H9 (cell line): ENCODE data around the gene PARD3. TPM values are rescaled to one million over a fixed set of nuclear protein-coding genes. Genes with fewer than 3 reads are reported as not detected.
A peak's percentile ranks its signal among the peaks of the same experiment; 100 is the strongest.

Source experiments
- DNase-seq: peaks from one replicate; pipeline ENCODE4 v3.0.0-alpha.2; 2017
- H2AFZ ChIP-seq: one replicate; pipeline ENCODE4 v1.6.1; 2013; ENCODE audit warnings: mild to moderate bottlenecking, low read length, control low read depth, moderate library complexity
- H2AK5ac ChIP-seq: 2 replicates; pipeline ENCODE4 v1.6.1; 2013; ENCODE audit warnings: low read length, control low read depth, mixed read lengths; ENCODE audit not compliant: insufficient read length
- H2BK120ac ChIP-seq: one replicate; pipeline ENCODE4 v1.6.1; 2013; ENCODE audit warnings: low read depth, mild to moderate bottlenecking, low read length, control low read depth, inconsistent platforms; ENCODE audit not compliant: poor library complexity, severe bottlenecking
- H2BK12ac ChIP-seq: 2 replicates; pipeline ENCODE4 v1.6.1; 2013; ENCODE audit warnings: low read length, control low read depth, mixed read lengths, low read depth; ENCODE audit not compliant: insufficient read length
- H2BK15ac ChIP-seq: 2 replicates; pipeline ENCODE4 v1.6.1; 2013; ENCODE audit warnings: low read depth, low read length, control low read depth
- H2BK20ac ChIP-seq: one replicate; pipeline ENCODE4 v1.6.1; 2013; ENCODE audit warnings: low read depth, mild to moderate bottlenecking, low read length, control low read depth, inconsistent platforms; ENCODE audit not compliant: poor library complexity, severe bottlenecking
- H2BK5ac ChIP-seq: 2 replicates; pipeline ENCODE4 v1.6.1; 2013; ENCODE audit warnings: low read length, control low read depth, mixed read lengths; ENCODE audit not compliant: insufficient read length
- H3K14ac ChIP-seq: 2 replicates; pipeline ENCODE4 v1.6.1; 2013; ENCODE audit warnings: low read length, control low read depth; ENCODE audit not compliant: insufficient read depth
- H3K18ac ChIP-seq: 2 replicates; pipeline ENCODE4 v1.6.1; 2013; ENCODE audit warnings: low read depth, mild to moderate bottlenecking, mixed read lengths, low read length, control low read depth; ENCODE audit not compliant: insufficient read length
- H3K23ac ChIP-seq: 2 replicates; pipeline ENCODE4 v1.6.1; 2013; ENCODE audit warnings: low read length, control low read depth, mixed read lengths, low read depth; ENCODE audit not compliant: insufficient read length
- H3K23me2 ChIP-seq: 2 replicates; pipeline ENCODE4 v1.6.1; 2013; ENCODE audit warnings: low read depth, mild to moderate bottlenecking, mixed read lengths, low read length, control low read depth; ENCODE audit not compliant: insufficient read length, poor library complexity, severe bottlenecking
- H3K27ac ChIP-seq: 2 replicates; pipeline ENCODE4 v1.5.1; 2013; ENCODE audit warnings: low read length, control low read depth, mixed read lengths, low read depth; ENCODE audit not compliant: insufficient read length
- H3K27me3 ChIP-seq: 2 replicates; pipeline ENCODE4 v1.6.1; 2013; ENCODE audit warnings: low read length, control low read depth, inconsistent platforms; ENCODE audit not compliant: insufficient read depth
- H3K4ac ChIP-seq: 2 replicates; pipeline ENCODE4 v1.6.1; 2013; ENCODE audit warnings: low read depth, mild to moderate bottlenecking, control low read depth, inconsistent platforms, low read length, moderate library complexity
- H3K4me1 ChIP-seq: 2 replicates; pipeline ENCODE4 v1.6.1; 2013; ENCODE audit warnings: low read length, control low read depth, inconsistent platforms; ENCODE audit not compliant: insufficient read depth
- H3K4me2 ChIP-seq: 2 replicates; pipeline ENCODE4 v1.6.1; 2013; ENCODE audit warnings: low read length, control low read depth, mixed read lengths; ENCODE audit not compliant: insufficient read length, insufficient read depth
- H3K56ac ChIP-seq: 2 replicates; pipeline ENCODE4 v1.6.1; 2013; ENCODE audit warnings: low read depth, mild to moderate bottlenecking, mixed read lengths, low read length, control low read depth; ENCODE audit not compliant: insufficient read length
- H3K79me1 ChIP-seq: 2 replicates; pipeline ENCODE4 v1.6.1; 2013; ENCODE audit warnings: low read depth, mild to moderate bottlenecking, moderate library complexity, low read length, control low read depth, inconsistent platforms; ENCODE audit not compliant: insufficient read depth, poor library complexity, severe bottlenecking
- H3K79me2 ChIP-seq: 2 replicates; pipeline ENCODE4 v1.6.1; 2013; ENCODE audit warnings: low read length, control low read depth, inconsistent platforms; ENCODE audit not compliant: insufficient read depth
- H3K9ac ChIP-seq: 2 replicates; pipeline ENCODE4 v1.6.1; 2013; ENCODE audit warnings: low read length, control low read depth, mixed read lengths; ENCODE audit not compliant: insufficient read length; ENCODE audit errors: extremely low read depth
- H3K9me3 ChIP-seq: one replicate; pipeline ENCODE4 v1.6.1; 2013; ENCODE audit warnings: low read depth, low read length, inconsistent platforms; ENCODE audit not compliant: control insufficient read depth
- H3T11ph ChIP-seq: one replicate; pipeline ENCODE4 v1.6.1; 2013; ENCODE audit warnings: mild to moderate bottlenecking, low read length, control low read depth, inconsistent platforms
- H4K20me1 ChIP-seq: one replicate; pipeline ENCODE4 v1.6.1; 2013; ENCODE audit not compliant: control insufficient read depth, insufficient read length, insufficient read depth
- H4K5ac ChIP-seq: 2 replicates; pipeline ENCODE4 v1.6.1; 2013; ENCODE audit warnings: low read depth, mild to moderate bottlenecking, mixed read lengths, low read length, control low read depth; ENCODE audit not compliant: insufficient read length
- H4K8ac ChIP-seq: replicated peaks from 2 replicates; pipeline ENCODE4 v1.6.1; 2013; ENCODE audit warnings: low read length, control low read depth, mixed read lengths, low read depth; ENCODE audit not compliant: insufficient read length
- H4K91ac ChIP-seq: 2 replicates; pipeline ENCODE4 v1.6.1; 2013; ENCODE audit warnings: low read depth, mild to moderate bottlenecking, moderate library complexity, mixed read lengths, low read length, control low read depth; ENCODE audit not compliant: insufficient read length
- H3K27ac Mint-ChIP-seq, 3 experiments: 2 replicates in 2 of 3; 3 replicates in 1 of 3; pipeline ENCODE4 v1.8.0; 2020 to 2021; ENCODE audit warnings: mixed read lengths in 3 of 3, mild to moderate bottlenecking in 1 of 3, moderate library complexity in 1 of 3
- H3K27me3 Mint-ChIP-seq: 2 replicates; pipeline ENCODE4 v1.8.0; 2021; ENCODE audit warnings: low read depth, mild to moderate bottlenecking, moderate library complexity, mixed read lengths
- H3K36me3 Mint-ChIP-seq, 3 experiments: 2 replicates in 2 of 3; 3 replicates in 1 of 3; pipeline ENCODE4 v1.8.0; 2020 to 2021; ENCODE audit warnings: low read depth in 3 of 3, mixed read lengths in 3 of 3; ENCODE audit not compliant: insufficient read depth in 1 of 3
- H3K4me1 Mint-ChIP-seq, 2 experiments: 2 replicates each; pipeline ENCODE4 v1.8.0; 2020; ENCODE audit warnings: mixed read lengths in 2 of 2
- H3K4me3 Mint-ChIP-seq, 2 experiments: 2 replicates in 1 of 2; 3 replicates in 1 of 2; pipeline ENCODE4 v1.8.0; 2020 to 2021; ENCODE audit warnings: mild to moderate bottlenecking in 2 of 2, mixed read lengths in 2 of 2, moderate library complexity in 1 of 2
- H3K9me3 Mint-ChIP-seq, 2 experiments: 2 replicates in 1 of 2; 3 replicates in 1 of 2; pipeline ENCODE4 v1.8.0; 2020; ENCODE audit warnings: mild to moderate bottlenecking in 2 of 2, mixed read lengths in 2 of 2, moderate library complexity in 1 of 2
- WGBS: extraction: QIAGEN DNeasy Blood & Tissue Kit; methylation state at CpG from one replicate; pipeline ENCODE4 v1.1.7; 2013; ENCODE audit warnings: missing lambda C conversion rate, low lambda C conversion rate, mixed read lengths; ENCODE audit not compliant: insufficient read length; ENCODE audit errors: extremely low coverage; 5-methylcytosine and 5-hydroxymethylcytosine counted together
- total RNA-seq: library from RNA; stranded (reverse); gene quantifications from 2 replicates; pipeline ENCODE4 v1.2.1, GENCODE V29; 2021
- TF ChIP-seq, protein P1 (sequence below): fragments of 200-600 bp; sonication (generic); conservative IDR thresholded peaks from 3 replicates; pipeline ENCODE4 v1.8.0; 2021; ENCODE audit warnings: antibody characterized with exemption, mild to moderate bottlenecking

The PARD3 gene
- total RNA-seq, 1 experiment from 2014 or later = 44.7 TPM

DNA sequence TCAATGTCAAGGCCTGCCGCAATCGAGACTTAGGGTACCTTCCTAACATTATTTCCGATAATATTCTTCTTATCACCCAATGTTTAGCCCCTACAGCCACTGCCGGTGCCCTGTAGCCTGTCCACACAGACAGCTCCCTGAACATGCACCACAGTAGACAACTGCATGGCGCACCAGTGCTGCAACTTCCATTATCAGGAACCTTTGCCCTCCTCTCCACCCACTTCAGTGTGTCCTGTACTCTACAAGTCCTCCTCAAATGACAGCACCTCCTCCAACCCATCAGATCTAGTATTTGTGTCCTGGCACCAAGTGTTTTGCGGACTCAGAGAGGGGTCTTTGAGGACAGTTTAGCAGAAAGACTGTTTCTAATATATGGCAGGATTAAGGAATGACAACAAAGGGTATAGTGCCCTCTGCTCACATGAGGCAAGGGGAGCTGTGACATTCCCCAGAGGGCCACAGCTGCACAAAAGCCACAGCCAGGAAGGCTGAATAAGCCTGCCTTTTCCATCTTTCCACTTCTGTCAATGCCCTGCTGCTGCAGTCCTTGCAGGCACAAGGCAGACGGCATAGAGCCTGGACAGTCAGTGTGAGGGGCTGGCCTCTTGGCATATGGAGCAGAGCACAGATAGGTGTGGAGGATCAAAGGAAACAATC lies 335.4 kb downstream of the PARD3 start:
- no CpG with 5 or more reads among the region's 7 CpGs for WGBS
- Histone ChIP-seq H2BK15ac (no peak overlapping the region), H3K79me2 (no peaks in the 10 kb centered on the region), H2BK12ac (no peak overlapping the region), H4K8ac (no peak overlapping the region), H2AFZ (no peak overlapping the region), H3K23ac (no peak overlapping the region), H2BK120ac (no peak overlapping the region), H3K27ac (no peak overlapping the region), H3K4me1 (no peaks in the 10 kb centered on the region), H3K23me2 (no peaks in the 10 kb centered on the region), H3K27me3 (no peaks in the 10 kb centered on the region), H4K91ac (no peak overlapping the region), H4K20me1 (no peaks in the 10 kb centered on the region), H3K18ac (no peak overlapping the region), H3K56ac (no peak overlapping the region), H3K4me2 (no peak overlapping the region), H3K14ac (no peak overlapping the region), H3K9ac (no peak overlapping the region), H3K9me3 (no peaks in the 10 kb centered on the region), H2BK5ac (no peak overlapping the region), H2BK20ac (no peak overlapping the region), H2AK5ac (no peak overlapping the region), H3T11ph (no peak overlapping the region), H4K5ac (no peak overlapping the region), H3K4ac (no peak overlapping the region), H3K79me1 (no peaks in the 10 kb centered on the region)
- Mint-ChIP-seq H3K9me3 (no peaks in the 10 kb centered on the region), H3K36me3 (peaks cover 0 to under 1% (median 0%) of the 10 kb centered on the region in 3 experiments; a peak in 1 of 7 replicates), H3K4me1 (peaks cover 9 to 10% of the 10 kb centered on the region in 2 experiments; a peak in 3 of 4 replicates), H3K27me3 (no peaks in the 10 kb centered on the region), H3K4me3 (no peak overlapping the region), H3K27ac (peak overlapping the region in 2 of 3 experiments; percentile 9 to 37; a peak in 3 of 7 replicates)
- no peak for DNase-seq
- TF ChIP-seq, protein P1, sequence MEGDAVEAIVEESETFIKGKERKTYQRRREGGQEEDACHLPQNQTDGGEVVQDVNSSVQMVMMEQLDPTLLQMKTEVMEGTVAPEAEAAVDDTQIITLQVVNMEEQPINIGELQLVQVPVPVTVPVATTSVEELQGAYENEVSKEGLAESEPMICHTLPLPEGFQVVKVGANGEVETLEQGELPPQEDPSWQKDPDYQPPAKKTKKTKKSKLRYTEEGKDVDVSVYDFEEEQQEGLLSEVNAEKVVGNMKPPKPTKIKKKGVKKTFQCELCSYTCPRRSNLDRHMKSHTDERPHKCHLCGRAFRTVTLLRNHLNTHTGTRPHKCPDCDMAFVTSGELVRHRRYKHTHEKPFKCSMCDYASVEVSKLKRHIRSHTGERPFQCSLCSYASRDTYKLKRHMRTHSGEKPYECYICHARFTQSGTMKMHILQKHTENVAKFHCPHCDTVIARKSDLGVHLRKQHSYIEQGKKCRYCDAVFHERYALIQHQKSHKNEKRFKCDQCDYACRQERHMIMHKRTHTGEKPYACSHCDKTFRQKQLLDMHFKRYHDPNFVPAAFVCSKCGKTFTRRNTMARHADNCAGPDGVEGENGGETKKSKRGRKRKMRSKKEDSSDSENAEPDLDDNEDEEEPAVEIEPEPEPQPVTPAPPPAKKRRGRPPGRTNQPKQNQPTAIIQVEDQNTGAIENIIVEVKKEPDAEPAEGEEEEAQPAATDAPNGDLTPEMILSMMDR = no peak
